Ovary (tissue), 9 donors: ENCODE measurements around the gene PIK3R5. TPM values are rescaled to one million over a fixed set of nuclear protein-coding genes. Genes with fewer than 3 reads are reported as not detected.

ENCODE experiments used
- DNase-seq, 5 donors: peaks; one replicate each; pipeline ENCODE4 v3.0.0-alpha.2; 2019 to 2020
- H3K27ac ChIP-seq, 2 donors: fragments of 200-600 bp; one replicate each; pipeline versions ENCODE4 v1.5.1 to v1.8.0; 2019 to 2022
- H3K27me3 ChIP-seq: fragments of 200-600 bp; one replicate; pipeline ENCODE4 v1.8.0; 2022
- H3K36me3 ChIP-seq: fragments of 200-600 bp; sonication (generic); one replicate; pipeline ENCODE4 v1.5.1; 2019
- H3K4me1 ChIP-seq: one replicate; pipeline ENCODE4 v1.8.1; 2013; ENCODE audit warnings: mild to moderate bottlenecking, moderate library complexity; ENCODE audit not compliant: insufficient read depth
- H3K4me3 ChIP-seq: fragments of 200-600 bp; sonication (generic); one replicate; pipeline ENCODE4 v1.5.1; 2017
- H3K9me3 ChIP-seq, 2 donors: fragments of 200-600 bp in 1 of 2; sonication (generic) in 1 of 2; one replicate each; pipeline versions ENCODE4 v1.5.1 to v1.8.1; 2013 to 2019; ENCODE audit warnings: mild to moderate bottlenecking in 1 of 2, moderate library complexity in 1 of 2
- EP300 ChIP-seq: sonication (generic); formaldehyde crosslinking; IDR thresholded peaks from one replicate; pipeline ENCODE4 v1.6.1; 2017; ENCODE audit warnings: antibody characterized with exemption
- POLR2A ChIP-seq: fragments of 450-650 bp; IDR thresholded peaks from one replicate; pipeline ENCODE4 v1.6.1; 2017; ENCODE audit warnings: antibody characterized with exemption, mild to moderate bottlenecking, moderate library complexity
- WGBS, 3 donors: extraction: QIAGEN DNeasy Blood & Tissue Kit in 1 of 3; methylation state at CpG; one replicate each; pipeline versions ENCODE4 v1.1.5 to v1.1.7; 2013 to 2017; 5-methylcytosine and 5-hydroxymethylcytosine counted together
- intact Hi-C, 4 donors: fragments of 100-400 bp; cut with DNase I; formaldehyde crosslinking; loops; one replicate each; pipeline versions ENCODE4 v1.11.0 to v1.15.1; 2022 to 2023
- polyA plus RNA-seq, 2 donors: library from polyadenylated mRNA; stranded (reverse); fragments of 200-250 nt in 1 of 2; fragments of 350-450 nt in 1 of 2; fragmentation: Illumina TruSeq in 1 of 2; extraction: RNeasy Lipid Tissue Mini Kit (QIAGEN cat#74804) in 1 of 2; gene quantifications; one replicate each; pipeline ENCODE4 v1.2.3, GENCODE V29; 2013 to 2014
- total RNA-seq, 7 donors: library from RNA; depleted of rRNA in 2 of 7; stranded (reverse); fragments of >200 nt in 2 of 7; fragmentation: NEBNext Ultra II Directional in 3 of 7; extraction: Animal tissue kit (Norgen Biotek cat#: 25700) in 3 of 7; gene quantifications; one replicate each; pipeline versions ENCODE4 v1.1.0 to v1.2.4, GENCODE V29; 2016 to 2023
- TF ChIP-seq, protein P1 (sequence below), 3 donors: fragments of 450-650 bp in 2 of 3; fragments of 200-600 bp in 1 of 3; IDR thresholded peaks; one replicate each; pipeline versions ENCODE4 v1.5.1 to v1.8.0; 2016 to 2022; ENCODE audit warnings: antibody characterized with exemption in 3 of 3, mild to moderate bottlenecking in 1 of 3
- donor health status: DM: no; HTN: no; CAD: no; lungs with moderate emphysema.
- donor health status: DM: no; HTN: no; CAD: no.
- donor health status: Bipolar disorder and iron deficiency.
- donor health status: DM: yes; HTN: yes; CAD: no.
- donor health status: DM: no; HTN: no; CAD: no.
- donor health status: DM: yes; HTN: yes; CAD: no.

The PIK3R5 gene
- total and polyA plus RNA-seq, 9 donors = 0.86 to 8.9 (median 3.7) TPM

DNA sequence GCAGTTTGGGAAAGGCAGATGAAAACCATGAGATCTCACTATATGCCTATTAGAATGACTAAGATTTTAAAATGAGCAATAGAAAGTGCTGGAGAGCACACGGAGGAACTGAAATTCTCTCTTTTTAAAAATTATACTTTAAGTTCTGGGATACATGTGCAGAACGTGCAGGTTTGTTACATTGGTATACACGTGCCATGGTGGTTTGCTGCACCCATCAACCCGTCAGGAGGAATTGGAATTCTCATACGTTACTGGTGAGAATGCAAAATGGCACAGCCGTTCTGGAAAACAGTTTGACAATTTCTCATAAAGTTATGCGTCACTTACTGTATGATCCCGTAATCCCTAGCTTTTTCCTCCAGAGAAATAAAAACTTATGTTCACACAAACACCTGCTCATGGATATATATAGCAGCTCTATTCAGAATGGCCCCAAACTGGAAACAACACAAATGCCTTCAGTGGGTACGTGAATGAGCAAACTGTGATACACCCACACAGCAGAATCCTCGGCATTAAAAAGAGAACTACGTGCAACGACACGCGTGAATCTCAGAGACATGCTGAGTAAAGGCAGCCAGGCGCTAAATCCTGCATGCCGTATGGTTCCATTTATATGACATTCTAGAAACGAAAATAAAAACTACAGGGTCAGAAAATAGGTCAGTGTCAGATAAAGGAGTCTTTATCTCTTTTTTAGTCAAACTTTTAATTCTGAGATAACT, 109.9 kb downstream of the PIK3R5 start:
- H3K4me1 ChIP-seq = no peaks in the 10 kb centered on the region
- WGBS, 3 donors = 69 to 78% (median 73%) methylated on average over 17 of the region's 17 CpGs
- TF ChIP-seq EP300 (no peak), POLR2A (no peak)
- TF ChIP-seq, protein P1, sequence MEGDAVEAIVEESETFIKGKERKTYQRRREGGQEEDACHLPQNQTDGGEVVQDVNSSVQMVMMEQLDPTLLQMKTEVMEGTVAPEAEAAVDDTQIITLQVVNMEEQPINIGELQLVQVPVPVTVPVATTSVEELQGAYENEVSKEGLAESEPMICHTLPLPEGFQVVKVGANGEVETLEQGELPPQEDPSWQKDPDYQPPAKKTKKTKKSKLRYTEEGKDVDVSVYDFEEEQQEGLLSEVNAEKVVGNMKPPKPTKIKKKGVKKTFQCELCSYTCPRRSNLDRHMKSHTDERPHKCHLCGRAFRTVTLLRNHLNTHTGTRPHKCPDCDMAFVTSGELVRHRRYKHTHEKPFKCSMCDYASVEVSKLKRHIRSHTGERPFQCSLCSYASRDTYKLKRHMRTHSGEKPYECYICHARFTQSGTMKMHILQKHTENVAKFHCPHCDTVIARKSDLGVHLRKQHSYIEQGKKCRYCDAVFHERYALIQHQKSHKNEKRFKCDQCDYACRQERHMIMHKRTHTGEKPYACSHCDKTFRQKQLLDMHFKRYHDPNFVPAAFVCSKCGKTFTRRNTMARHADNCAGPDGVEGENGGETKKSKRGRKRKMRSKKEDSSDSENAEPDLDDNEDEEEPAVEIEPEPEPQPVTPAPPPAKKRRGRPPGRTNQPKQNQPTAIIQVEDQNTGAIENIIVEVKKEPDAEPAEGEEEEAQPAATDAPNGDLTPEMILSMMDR (IDR thresholded peaks at IDR 0.05) = no peak
- H3K27ac ChIP-seq = no peak overlapping the region
- no peaks in the 10 kb centered on the region for H3K36me3 ChIP-seq
- no peak for DNase-seq
- H3K27me3 ChIP-seq = no peaks in the 10 kb centered on the region
- H3K4me3 ChIP-seq = no peak overlapping the region
- intact Hi-C loops = no loop called here
- H3K9me3 ChIP-seq = no peaks in the 10 kb centered on the region

DNA sequence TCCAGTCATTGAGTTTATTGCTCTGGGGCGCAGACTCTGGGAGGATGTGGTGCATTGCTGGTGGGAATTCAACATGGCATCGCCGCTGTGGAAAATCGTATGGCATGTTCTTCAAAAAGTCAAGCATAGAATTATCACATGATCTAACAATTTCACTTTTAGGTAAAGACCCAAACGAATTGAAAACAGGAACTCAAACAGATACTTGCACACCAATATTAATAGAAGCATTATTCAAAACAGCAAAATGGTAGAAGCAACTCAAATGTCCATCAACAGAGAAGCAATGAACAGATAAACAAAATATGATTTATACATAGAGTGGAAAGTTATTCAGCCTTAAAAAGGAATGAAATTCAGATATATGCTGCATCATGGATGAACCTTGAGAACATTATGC, 113.9 kb downstream of the PIK3R5 start:
- Histone ChIP-seq H3K4me1 (no peaks in the 10 kb centered on the region), H3K4me3 (no peak overlapping the region)

DNA sequence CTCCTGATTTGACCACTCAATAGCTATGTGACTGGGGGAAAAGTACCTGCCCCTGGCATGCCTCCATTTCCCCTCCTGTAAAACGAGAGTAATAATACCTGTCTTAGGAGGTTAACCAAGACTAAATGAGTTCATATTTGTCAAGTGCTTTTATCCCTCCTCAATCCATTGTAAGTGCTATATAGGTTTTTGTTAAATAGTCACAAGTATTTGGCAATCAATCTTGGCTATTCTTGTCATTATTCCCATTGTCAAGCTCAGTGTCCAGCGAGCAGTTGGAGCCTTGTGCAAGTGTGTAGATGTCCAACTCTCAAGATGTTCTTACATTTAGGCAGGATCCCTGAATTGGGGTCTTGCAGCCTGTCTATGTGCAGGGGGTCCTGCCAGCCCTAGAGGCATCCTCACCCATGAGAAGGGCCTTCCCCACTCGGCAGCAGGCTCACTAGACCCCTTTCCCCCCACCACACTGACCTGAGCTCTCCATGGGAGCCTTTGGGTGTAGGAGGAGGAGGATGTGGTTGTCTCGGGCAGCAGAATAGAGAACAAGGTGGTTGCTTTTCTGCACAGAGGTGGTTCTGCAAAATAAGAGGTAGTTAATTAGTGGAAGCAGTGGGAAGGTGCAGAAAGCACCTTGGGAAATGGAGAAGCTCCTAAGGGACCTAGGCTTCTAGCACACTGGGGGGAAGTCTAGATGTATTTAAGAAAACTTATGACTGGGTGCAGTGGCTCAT, 116.0 kb downstream of the PIK3R5 start:
- Histone ChIP-seq H3K27me3 (no peaks in the 10 kb centered on the region), H3K9me3 (no peaks in the 10 kb centered on the region), H3K27ac (no peak overlapping the region), H3K4me3 (no peak overlapping the region), H3K36me3 (no peaks in the 10 kb centered on the region), H3K4me1 (no peaks in the 10 kb centered on the region)
- intact Hi-C loops = no loop called here
- TF ChIP-seq POLR2A (no peak), EP300 (no peak)
- TF ChIP-seq, protein P1 (IDR thresholded peaks at IDR 0.05) = no peak
- 65 to 70% (median 65%) methylated on average over 4 of the region's 4 CpGs for WGBS, 3 donors
- no peak for DNase-seq

More for the DNA sequence above, 113.9 kb downstream of the PIK3R5 start:
- Histone ChIP-seq H3K27ac (no peak overlapping the region), H3K9me3 (no peaks in the 10 kb centered on the region), H3K27me3 (no peaks in the 10 kb centered on the region), H3K36me3 (no peaks in the 10 kb centered on the region)
- intact Hi-C loops = no loop called here
- 89 to 94% (median 91%) methylated on average over 5 of the region's 5 CpGs for WGBS, 3 donors
- DNase-seq = no peak
- TF ChIP-seq, protein P1 (IDR thresholded peaks at IDR 0.05) = no peak
- TF ChIP-seq EP300 (no peak), POLR2A (no peak)

DNA sequence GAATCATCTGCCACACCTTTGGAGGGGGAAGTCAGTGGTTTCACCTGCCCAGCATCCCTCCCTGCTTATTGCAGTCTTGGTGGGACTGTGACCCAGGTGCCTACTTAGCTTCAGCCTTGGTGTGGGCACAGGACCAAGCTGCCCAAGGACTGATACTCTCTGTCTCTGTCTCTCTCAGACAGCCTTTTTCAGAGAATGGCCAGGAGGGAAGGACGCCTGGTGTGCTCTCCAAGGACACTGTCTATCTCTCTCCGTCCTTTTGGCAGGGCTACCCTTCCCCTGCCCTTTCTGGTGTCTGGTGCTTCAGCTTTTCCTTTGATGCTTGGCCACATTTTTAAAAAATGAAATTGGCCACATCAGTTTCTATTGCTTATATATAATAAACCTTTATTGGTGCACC, 117.6 kb downstream of the PIK3R5 start:
- TF ChIP-seq, protein P1 (IDR thresholded peaks at IDR 0.05) = no peak
- TF ChIP-seq EP300 = no peak
- TF ChIP-seq POLR2A = no peak
- no peaks in the 10 kb centered on the region for H3K27me3 ChIP-seq
- no peak for DNase-seq
- no peak overlapping the region for H3K4me3 ChIP-seq
- H3K9me3 ChIP-seq = no peaks in the 10 kb centered on the region
- intact Hi-C loops = no loop called here
- H3K36me3 ChIP-seq = no peaks in the 10 kb centered on the region
- H3K27ac ChIP-seq = no peak overlapping the region
- WGBS, 3 donors = 33 to 61% (median 43%) methylated on average over 2 of the region's 2 CpGs
- no peaks in the 10 kb centered on the region for H3K4me1 ChIP-seq
